Ovary (tissue), 9 donors: ENCODE measurements around the gene DAPK1. TPM values are rescaled to one million over a fixed set of nuclear protein-coding genes. Genes with fewer than 3 reads are reported as not detected.

Source experiments
- DNase-seq, 5 donors: peaks; one replicate each; pipeline ENCODE4 v3.0.0-alpha.2; 2019 to 2020
- H3K27ac ChIP-seq, 2 donors: fragments of 200-600 bp; one replicate each; pipeline versions ENCODE4 v1.5.1 to v1.8.0; 2019 to 2022
- H3K27me3 ChIP-seq: fragments of 200-600 bp; one replicate; pipeline ENCODE4 v1.8.0; 2022
- H3K36me3 ChIP-seq: fragments of 200-600 bp; sonication (generic); one replicate; pipeline ENCODE4 v1.5.1; 2019
- H3K4me1 ChIP-seq: one replicate; pipeline ENCODE4 v1.8.1; 2013; ENCODE audit warnings: mild to moderate bottlenecking, moderate library complexity; ENCODE audit not compliant: insufficient read depth
- H3K4me3 ChIP-seq: fragments of 200-600 bp; sonication (generic); one replicate; pipeline ENCODE4 v1.5.1; 2017
- H3K9me3 ChIP-seq, 2 donors: fragments of 200-600 bp in 1 of 2; sonication (generic) in 1 of 2; one replicate each; pipeline versions ENCODE4 v1.5.1 to v1.8.1; 2013 to 2019; ENCODE audit warnings: mild to moderate bottlenecking in 1 of 2, moderate library complexity in 1 of 2
- EP300 ChIP-seq: sonication (generic); formaldehyde crosslinking; IDR thresholded peaks from one replicate; pipeline ENCODE4 v1.6.1; 2017; ENCODE audit warnings: antibody characterized with exemption
- POLR2A ChIP-seq: fragments of 450-650 bp; IDR thresholded peaks from one replicate; pipeline ENCODE4 v1.6.1; 2017; ENCODE audit warnings: antibody characterized with exemption, mild to moderate bottlenecking, moderate library complexity
- WGBS, 3 donors: extraction: QIAGEN DNeasy Blood & Tissue Kit in 1 of 3; methylation state at CpG; one replicate each; pipeline versions ENCODE4 v1.1.5 to v1.1.7; 2013 to 2017; 5-methylcytosine and 5-hydroxymethylcytosine counted together
- intact Hi-C, 4 donors: fragments of 100-400 bp; cut with DNase I; formaldehyde crosslinking; loops; one replicate each; pipeline versions ENCODE4 v1.11.0 to v1.15.1; 2022 to 2023
- polyA plus RNA-seq, 2 donors: library from polyadenylated mRNA; stranded (reverse); fragments of 200-250 nt in 1 of 2; fragments of 350-450 nt in 1 of 2; fragmentation: Illumina TruSeq in 1 of 2; extraction: RNeasy Lipid Tissue Mini Kit (QIAGEN cat#74804) in 1 of 2; gene quantifications; one replicate each; pipeline ENCODE4 v1.2.3, GENCODE V29; 2013 to 2014
- total RNA-seq, 7 donors: library from RNA; depleted of rRNA in 2 of 7; stranded (reverse); fragments of >200 nt in 2 of 7; fragmentation: NEBNext Ultra II Directional in 3 of 7; extraction: Animal tissue kit (Norgen Biotek cat#: 25700) in 3 of 7; gene quantifications; one replicate each; pipeline versions ENCODE4 v1.1.0 to v1.2.4, GENCODE V29; 2016 to 2023
- TF ChIP-seq, protein P1 (sequence below), 3 donors: fragments of 450-650 bp in 2 of 3; fragments of 200-600 bp in 1 of 3; IDR thresholded peaks; one replicate each; pipeline versions ENCODE4 v1.5.1 to v1.8.0; 2016 to 2022; ENCODE audit warnings: antibody characterized with exemption in 3 of 3, mild to moderate bottlenecking in 1 of 3
- donor health status: DM: no; HTN: no; CAD: no; lungs with moderate emphysema.
- donor health status: DM: no; HTN: no; CAD: no.
- donor health status: Bipolar disorder and iron deficiency.
- donor health status: DM: yes; HTN: yes; CAD: no.
- donor health status: DM: no; HTN: no; CAD: no.
- donor health status: DM: yes; HTN: yes; CAD: no.

Gene DAPK1
- total and polyA plus RNA-seq, 9 donors = 39.3 to 133 (median 89.6) TPM

DNA sequence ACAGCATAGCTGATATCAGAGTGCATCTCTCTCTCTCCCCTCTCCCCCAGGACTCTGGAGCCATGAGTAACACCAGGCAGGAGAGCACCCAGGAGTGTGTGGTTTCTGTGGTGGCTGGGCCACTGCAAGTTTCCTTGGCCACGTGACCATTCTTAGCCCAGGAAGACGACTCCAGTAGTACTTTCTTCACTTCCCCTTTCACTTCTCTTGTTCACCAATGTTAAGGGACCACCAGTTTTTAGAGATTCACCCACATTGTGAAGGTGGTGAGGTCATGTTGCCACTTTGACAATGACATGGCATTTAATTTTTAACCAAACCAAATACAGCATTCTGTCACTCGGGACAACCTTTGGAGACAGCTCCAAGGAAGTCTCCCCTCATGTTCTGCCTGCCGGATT is 17.9 kb upstream of the DAPK1 start:
- intact Hi-C loops = loop anchor here in 1 of 4 donors (10.0 kb wide), 1 partner anchor 55 kb away; no protein-coding TSS in a partner anchor
- no peak overlapping the region for H3K27ac ChIP-seq
- no peaks in the 10 kb centered on the region for H3K36me3 ChIP-seq
- no peaks in the 10 kb centered on the region for H3K4me1 ChIP-seq
- H3K27me3 ChIP-seq = no peaks in the 10 kb centered on the region
- no peak for DNase-seq
- H3K9me3 ChIP-seq = no peaks in the 10 kb centered on the region
- no peak overlapping the region for H3K4me3 ChIP-seq
- WGBS, 3 donors = 89 to 95% (median 93%) methylated on average over 4 of the region's 4 CpGs
- TF ChIP-seq POLR2A (no peak), EP300 (no peak)
- TF ChIP-seq, protein P1, sequence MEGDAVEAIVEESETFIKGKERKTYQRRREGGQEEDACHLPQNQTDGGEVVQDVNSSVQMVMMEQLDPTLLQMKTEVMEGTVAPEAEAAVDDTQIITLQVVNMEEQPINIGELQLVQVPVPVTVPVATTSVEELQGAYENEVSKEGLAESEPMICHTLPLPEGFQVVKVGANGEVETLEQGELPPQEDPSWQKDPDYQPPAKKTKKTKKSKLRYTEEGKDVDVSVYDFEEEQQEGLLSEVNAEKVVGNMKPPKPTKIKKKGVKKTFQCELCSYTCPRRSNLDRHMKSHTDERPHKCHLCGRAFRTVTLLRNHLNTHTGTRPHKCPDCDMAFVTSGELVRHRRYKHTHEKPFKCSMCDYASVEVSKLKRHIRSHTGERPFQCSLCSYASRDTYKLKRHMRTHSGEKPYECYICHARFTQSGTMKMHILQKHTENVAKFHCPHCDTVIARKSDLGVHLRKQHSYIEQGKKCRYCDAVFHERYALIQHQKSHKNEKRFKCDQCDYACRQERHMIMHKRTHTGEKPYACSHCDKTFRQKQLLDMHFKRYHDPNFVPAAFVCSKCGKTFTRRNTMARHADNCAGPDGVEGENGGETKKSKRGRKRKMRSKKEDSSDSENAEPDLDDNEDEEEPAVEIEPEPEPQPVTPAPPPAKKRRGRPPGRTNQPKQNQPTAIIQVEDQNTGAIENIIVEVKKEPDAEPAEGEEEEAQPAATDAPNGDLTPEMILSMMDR (IDR thresholded peaks at IDR 0.05) = no peak

DNA sequence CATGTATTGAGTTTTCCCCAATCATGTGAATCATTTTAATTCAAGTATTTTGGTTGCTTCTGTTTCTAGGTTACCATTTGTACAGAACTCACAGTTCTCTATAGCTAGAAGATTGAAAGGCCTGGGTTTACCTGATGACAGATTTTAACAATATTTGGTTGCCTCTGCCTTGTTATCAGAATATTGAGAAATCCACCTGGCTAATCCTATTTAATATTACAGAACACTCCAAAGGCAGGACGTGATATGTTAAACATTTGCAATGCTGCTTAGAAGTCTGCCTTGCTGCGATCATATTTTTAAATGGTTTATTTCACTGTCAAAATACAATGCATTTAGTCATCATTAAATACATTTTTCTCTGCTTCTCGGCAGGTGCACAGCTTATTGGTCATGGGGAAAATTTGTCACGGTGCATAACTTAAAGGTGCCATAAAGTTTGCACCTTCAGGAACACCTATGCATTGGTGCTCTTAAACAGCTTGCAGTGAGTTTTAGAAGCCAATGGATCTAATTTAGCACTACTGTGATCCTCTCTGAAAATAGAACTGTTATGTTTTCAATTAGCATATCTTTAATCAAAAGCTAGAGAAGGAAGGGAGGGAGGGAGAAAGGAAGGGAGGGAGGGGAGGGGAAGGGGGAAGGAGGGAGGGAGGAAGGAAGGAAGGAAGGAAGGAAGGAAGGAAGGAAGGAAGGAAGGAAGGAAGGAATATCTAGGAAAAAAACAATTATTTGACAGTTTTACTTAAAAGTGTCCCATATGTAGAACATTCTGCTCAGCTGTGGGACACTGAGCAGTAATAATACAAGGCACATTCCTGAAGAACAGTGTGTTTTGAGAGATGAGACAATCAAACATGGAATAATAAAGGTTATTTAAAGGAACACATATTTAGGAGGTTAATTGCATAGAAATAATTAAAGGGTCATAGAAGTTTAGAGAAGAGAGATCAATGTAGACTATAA is 15.5 kb upstream of the DAPK1 start:
- intact Hi-C loops = loop anchor here in 1 of 4 donors (10.0 kb wide), 1 partner anchor 57 kb away; no protein-coding TSS in a partner anchor
- TF ChIP-seq EP300 (no peak), POLR2A (no peak)
- TF ChIP-seq, protein P1 (IDR thresholded peaks at IDR 0.05) = no peak
- no peaks in the 10 kb centered on the region for H3K9me3 ChIP-seq
- 80 to 93% (median 82%) methylated on average over 4 of the region's 4 CpGs for WGBS, 3 donors
- no peaks in the 10 kb centered on the region for H3K4me1 ChIP-seq
- no peak overlapping the region for H3K27ac ChIP-seq
- no peaks in the 10 kb centered on the region for H3K36me3 ChIP-seq
- DNase-seq = no peak
- H3K4me3 ChIP-seq = no peak overlapping the region
- no peaks in the 10 kb centered on the region for H3K27me3 ChIP-seq

DNA sequence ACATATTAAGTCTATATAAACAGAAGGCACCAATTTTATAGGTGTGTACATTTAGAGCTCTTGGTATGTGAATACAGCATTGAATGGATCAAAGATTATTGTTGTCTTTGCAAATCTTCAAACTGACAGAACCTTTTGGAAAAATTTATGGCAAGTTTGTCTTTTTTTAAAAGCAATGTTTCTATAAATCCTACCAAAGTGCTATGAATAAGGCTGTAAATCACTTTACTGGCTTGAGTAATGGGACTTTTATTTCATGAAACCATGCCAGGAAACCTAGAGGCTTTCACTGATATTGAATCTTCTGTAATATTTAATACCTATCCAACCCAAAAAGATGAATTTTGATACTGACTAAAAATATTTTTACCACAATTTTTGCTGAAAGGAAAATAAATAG is 7.4 kb upstream of the DAPK1 start:
- no peak for TF ChIP-seq EP300
- H3K9me3 ChIP-seq = no peaks in the 10 kb centered on the region
- H3K27ac ChIP-seq = no peak overlapping the region
- intact Hi-C loops = loop anchor here in 3 of 4 donors (10.0 kb wide), 3 partner anchors 155 to 165 kb away; no protein-coding TSS in a partner anchor
- H3K36me3 ChIP-seq = no peaks in the 10 kb centered on the region
- H3K27me3 ChIP-seq = no peaks in the 10 kb centered on the region
- DNase-seq = no peak
- H3K4me3 ChIP-seq = no peak overlapping the region
- H3K4me1 ChIP-seq = no peaks in the 10 kb centered on the region

DNA sequence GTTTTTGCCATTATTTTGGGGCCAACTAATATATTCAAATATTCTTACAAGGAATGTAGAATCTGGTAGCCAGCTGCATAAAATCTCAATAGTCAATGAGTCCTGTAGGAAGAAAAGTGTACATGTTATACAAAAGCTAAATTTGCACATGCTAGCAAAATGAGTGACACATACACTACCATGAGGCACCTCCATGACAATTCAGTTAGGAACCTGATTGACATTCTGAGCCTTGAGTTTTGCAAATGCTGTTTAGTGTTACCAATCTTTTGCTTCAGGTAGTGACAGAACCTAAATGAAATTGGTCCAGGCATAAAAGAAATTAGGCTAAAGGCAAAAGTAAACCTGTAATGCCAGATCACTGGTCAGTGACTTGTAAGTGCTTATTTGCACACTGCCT is 6.8 kb upstream of the DAPK1 start:
- Histone ChIP-seq H3K36me3 (no peaks in the 10 kb centered on the region), H3K4me1 (no peaks in the 10 kb centered on the region), H3K4me3 (no peak overlapping the region), H3K9me3 (no peaks in the 10 kb centered on the region), H3K27ac (no peak overlapping the region), H3K27me3 (no peaks in the 10 kb centered on the region)
- DNase-seq = no peak
- intact Hi-C loops = loop anchor here in 3 of 4 donors (10.0 kb wide), 3 partner anchors 154 to 164 kb away; no protein-coding TSS in a partner anchor
- TF ChIP-seq, protein P1 (IDR thresholded peaks at IDR 0.05) = no peak

DNA sequence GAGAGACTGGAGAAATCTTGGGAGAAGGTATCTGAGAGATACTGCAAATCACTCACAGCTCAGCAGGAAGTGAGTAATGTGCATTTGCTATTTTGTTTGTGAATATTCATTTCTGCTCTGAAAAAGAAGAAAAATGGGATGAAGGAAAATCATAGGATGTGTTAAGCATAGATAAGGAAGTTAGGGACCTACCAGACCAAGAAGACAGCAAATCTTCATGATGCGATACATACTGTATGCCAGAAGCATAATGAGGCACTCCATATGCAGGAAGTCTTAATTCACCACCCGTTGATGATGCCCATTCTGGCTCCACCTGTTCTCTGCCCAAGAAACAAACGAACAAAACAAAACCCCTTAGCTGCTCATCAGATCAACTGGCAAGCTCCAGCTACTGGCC is 6.1 kb upstream of the DAPK1 start:
- Histone ChIP-seq H3K27me3 (no peaks in the 10 kb centered on the region), H3K27ac (no peak overlapping the region), H3K4me1 (no peaks in the 10 kb centered on the region), H3K36me3 (no peaks in the 10 kb centered on the region), H3K4me3 (no peak overlapping the region), H3K9me3 (no peaks in the 10 kb centered on the region)
- no peak for DNase-seq
- no peak for TF ChIP-seq EP300
- no peak for TF ChIP-seq POLR2A
- TF ChIP-seq, protein P1 (IDR thresholded peaks at IDR 0.05) = no peak
- WGBS, 3 donors = 73 to 85% (median 75%) methylated on average over 3 of the region's 3 CpGs
- intact Hi-C loops = loop anchor here in 3 of 4 donors (10.0 kb wide), 3 partner anchors 153 to 163 kb away; no protein-coding TSS in a partner anchor
